ENCODE measurements around the gene PAM.

DNA sequence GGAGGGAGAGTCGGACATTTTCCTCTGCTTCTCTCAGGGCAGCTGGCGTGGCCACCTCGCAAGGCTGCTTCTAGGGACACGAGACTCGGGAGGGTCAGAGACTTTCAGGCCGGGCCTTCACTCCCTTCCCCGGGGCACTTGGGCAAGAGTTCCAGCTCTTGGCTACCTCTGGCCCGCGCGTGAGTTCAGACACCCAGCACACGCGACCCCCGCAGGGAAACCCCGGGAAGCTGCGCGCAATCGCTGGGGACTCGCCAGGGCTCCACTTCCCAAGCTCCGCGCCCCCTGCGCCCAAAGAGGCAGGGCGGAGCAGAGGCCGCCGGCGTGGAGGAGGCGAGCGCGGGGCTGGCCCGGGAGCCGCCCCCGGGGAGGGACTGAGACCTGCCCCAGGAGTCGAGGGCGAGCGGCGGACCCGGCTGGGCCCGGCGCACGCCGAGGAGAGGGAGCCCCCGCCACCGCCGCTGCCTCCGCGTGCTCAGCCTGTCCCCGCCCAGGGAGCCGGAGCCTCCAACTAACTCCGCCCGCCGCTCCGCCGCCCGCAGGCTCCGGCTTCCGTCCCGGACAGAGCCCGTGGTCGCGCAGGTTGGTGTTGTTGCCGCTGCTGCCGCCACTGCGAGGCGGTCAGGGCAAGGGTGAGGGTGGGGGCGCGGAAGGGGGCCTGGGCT, at the start of gene PAM:
- TF ChIP-seq, protein P1, sequence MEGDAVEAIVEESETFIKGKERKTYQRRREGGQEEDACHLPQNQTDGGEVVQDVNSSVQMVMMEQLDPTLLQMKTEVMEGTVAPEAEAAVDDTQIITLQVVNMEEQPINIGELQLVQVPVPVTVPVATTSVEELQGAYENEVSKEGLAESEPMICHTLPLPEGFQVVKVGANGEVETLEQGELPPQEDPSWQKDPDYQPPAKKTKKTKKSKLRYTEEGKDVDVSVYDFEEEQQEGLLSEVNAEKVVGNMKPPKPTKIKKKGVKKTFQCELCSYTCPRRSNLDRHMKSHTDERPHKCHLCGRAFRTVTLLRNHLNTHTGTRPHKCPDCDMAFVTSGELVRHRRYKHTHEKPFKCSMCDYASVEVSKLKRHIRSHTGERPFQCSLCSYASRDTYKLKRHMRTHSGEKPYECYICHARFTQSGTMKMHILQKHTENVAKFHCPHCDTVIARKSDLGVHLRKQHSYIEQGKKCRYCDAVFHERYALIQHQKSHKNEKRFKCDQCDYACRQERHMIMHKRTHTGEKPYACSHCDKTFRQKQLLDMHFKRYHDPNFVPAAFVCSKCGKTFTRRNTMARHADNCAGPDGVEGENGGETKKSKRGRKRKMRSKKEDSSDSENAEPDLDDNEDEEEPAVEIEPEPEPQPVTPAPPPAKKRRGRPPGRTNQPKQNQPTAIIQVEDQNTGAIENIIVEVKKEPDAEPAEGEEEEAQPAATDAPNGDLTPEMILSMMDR (conservative IDR thresholded peaks at IDR 0.05; ENCODE audit: low read length) = no peak
- TF ChIP-seq EZH2phosphoT487 (IDR thresholded peaks at IDR 0.05; ENCODE audit: borderline replicate concordance, low read depth, low read length) = no peak

Measured in OCI-LY7 (cell line).